K562 (cell line): ENCODE measurements around the gene RPUSD2. TPM values are rescaled to one million over a fixed set of nuclear protein-coding genes. Genes with fewer than 3 reads are reported as not detected.
A peak's percentile ranks its signal among the peaks of the same experiment; 100 is the strongest.

Experiments used
- CSDE1 ChIP-seq, 2 experiments: fragments of 450-650 bp; IDR thresholded peaks; 2 replicates each; pipeline ENCODE4 v1.6.1; 2016; ENCODE audit warnings: mild to moderate bottlenecking in 1 of 2
- ESRRA ChIP-seq: fragments of 450-650 bp; IDR thresholded peaks from 2 replicates; pipeline ENCODE4 v1.6.1; 2014; ENCODE audit warnings: low read depth, mild to moderate bottlenecking, moderate library complexity, borderline replicate concordance
- FOXA1 ChIP-seq: fragments of 450-650 bp; IDR thresholded peaks from 2 replicates; pipeline ENCODE4 v1.6.1; 2016; ENCODE audit warnings: mild to moderate bottlenecking, borderline replicate concordance
- ILF3 ChIP-seq: fragments of 450-650 bp; IDR thresholded peaks from 2 replicates; pipeline ENCODE4 v1.6.1; 2018; ENCODE audit warnings: antibody characterized with exemption, mild to moderate bottlenecking, moderate library complexity, borderline replicate concordance
- KAT2B ChIP-seq: IDR thresholded peaks from one replicate; pipeline ENCODE4 v1.6.1; 2012; ENCODE audit warnings: low read depth, mild to moderate bottlenecking, control low read depth, inconsistent platforms, low read length, moderate library complexity
- KAT7 ChIP-seq: sonication (generic); formaldehyde crosslinking; IDR thresholded peaks from 2 replicates; pipeline ENCODE4 v1.8.0; 2022; ENCODE audit warnings: missing genetic modification reagents, mild to moderate bottlenecking, borderline replicate concordance
- RBM39 ChIP-seq: fragments of 200-400 bp; formaldehyde crosslinking; optimal IDR thresholded peaks from 2 replicates; pipeline ENCODE3; 2018; ENCODE audit warnings: low read depth, low read length
- SIN3B ChIP-seq: fragments of 450-650 bp; IDR thresholded peaks from 2 replicates; pipeline ENCODE4 v1.6.1; 2017; ENCODE audit warnings: low read depth, mild to moderate bottlenecking, moderate library complexity
- SMARCC2 ChIP-seq: fragments of 450-650 bp; IDR thresholded peaks from 2 replicates; pipeline ENCODE4 v1.6.1; 2017; ENCODE audit warnings: antibody characterized with exemption, moderate library complexity, mild to moderate bottlenecking, low read depth
- SREBF1 ChIP-seq: fragments of 150-350 bp; IDR thresholded peaks from 2 replicates; pipeline ENCODE4 v1.6.1; 2014; ENCODE audit warnings: antibody characterized with exemption, low read depth, low read length, borderline replicate concordance
- TOE1 ChIP-seq, 2 experiments: fragments of 450-650 bp in 1 of 2; sonication (generic) in 1 of 2; formaldehyde crosslinking in 1 of 2; IDR thresholded peaks; 2 replicates each; pipeline versions ENCODE4 v1.7.1 to v1.8.0; 2016 to 2022; ENCODE audit warnings: borderline replicate concordance in 2 of 2, mild to moderate bottlenecking in 2 of 2, antibody characterized with exemption in 1 of 2, inconsistent platforms in 1 of 2, low read depth in 1 of 2, missing genetic modification reagents in 1 of 2, moderate library complexity in 1 of 2
- ZNF75A ChIP-seq: fragments of 450-650 bp; formaldehyde crosslinking; IDR thresholded peaks from 2 replicates; pipeline ENCODE4 v1.4.0; 2020; ENCODE audit warnings: mild to moderate bottlenecking
- polyA plus RNA-seq, 8 experiments: library from polyadenylated mRNA; depleted of rRNA in 4 of 8; stranded (reverse) in 5 of 8; unstranded in 3 of 8; fragments of >200 nt; fragmentation: Nextera tagmentation in 2 of 8; fragmentation: Illumina TruSeq in 1 of 8; extraction: Ambion mirVana in 2 of 8; extraction: Trizol in 1 of 8; gene quantifications; 2 replicates each; pipeline versions ENCODE4 v1.2.1 to v1.2.3, GENCODE V29; 2011 to 2014; ENCODE audit warnings: inconsistent platforms in 1 of 8, missing spikeins in 1 of 8
- total RNA-seq, 7 experiments: library from RNA; depleted of rRNA in 6 of 7; stranded (reverse); fragments of >200 nt in 6 of 7; fragmentation: Illumina TruSeq in 2 of 7; extraction: Trizol in 2 of 7; gene quantifications; 2 replicates each; pipeline versions ENCODE4 v1.2.1 to v1.2.3, GENCODE V29; 2011 to 2021; ENCODE audit warnings: low replicate concordance in 1 of 7
- TF ChIP-seq, protein P1 (sequence below): IDR thresholded peaks from 2 replicates; pipeline ENCODE4 v1.6.1; 2011; ENCODE audit warnings: borderline replicate concordance, low read depth, mild to moderate bottlenecking, moderate library complexity, low read length; ENCODE audit not compliant: insufficient read depth, poor library complexity, severe bottlenecking
- TF ChIP-seq, protein P2 (sequence below), 2 experiments: fragments of 250-450 bp in 1 of 2; fragments of 450-650 bp in 1 of 2; sonication (Bioruptor Pico) in 1 of 2; IDR thresholded peaks; 2 replicates each; pipeline versions ENCODE4 v1.6.1 to v1.8.0; 2016 to 2021; ENCODE audit warnings: mild to moderate bottlenecking in 2 of 2, moderate library complexity in 2 of 2, missing compliant biosample characterization in 1 of 2, missing genetic modification characterization in 1 of 2
- TF ChIP-seq, protein P3 (sequence below): sonication (generic); formaldehyde crosslinking; IDR thresholded peaks from 2 replicates; pipeline ENCODE4 v1.8.0; 2022; ENCODE audit warnings: mild to moderate bottlenecking, missing genetic modification reagents
- TF ChIP-seq, protein P4 (sequence below): fragments of 250-450 bp; sonication (Bioruptor Pico); IDR thresholded peaks from 2 replicates; pipeline ENCODE4 v1.5.0; 2021
- TF ChIP-seq, protein P5 (sequence below): fragments of 450-650 bp; formaldehyde crosslinking; IDR thresholded peaks from 2 replicates; pipeline ENCODE4 v1.4.0; 2020; ENCODE audit warnings: mild to moderate bottlenecking, moderate library complexity
- TF ChIP-seq, protein P6 (sequence below): fragments of 450-650 bp; IDR thresholded peaks from 2 replicates; pipeline ENCODE4 v1.6.1; 2017; ENCODE audit warnings: antibody characterized with exemption

The RPUSD2 gene
- total and polyA plus RNA-seq, 9 of the 15 experiments (the other 6 are each of a cell fraction or from before 2014, with no cell fraction given), result 3.7 to 30.2 (median 14.3) TPM

DNA sequence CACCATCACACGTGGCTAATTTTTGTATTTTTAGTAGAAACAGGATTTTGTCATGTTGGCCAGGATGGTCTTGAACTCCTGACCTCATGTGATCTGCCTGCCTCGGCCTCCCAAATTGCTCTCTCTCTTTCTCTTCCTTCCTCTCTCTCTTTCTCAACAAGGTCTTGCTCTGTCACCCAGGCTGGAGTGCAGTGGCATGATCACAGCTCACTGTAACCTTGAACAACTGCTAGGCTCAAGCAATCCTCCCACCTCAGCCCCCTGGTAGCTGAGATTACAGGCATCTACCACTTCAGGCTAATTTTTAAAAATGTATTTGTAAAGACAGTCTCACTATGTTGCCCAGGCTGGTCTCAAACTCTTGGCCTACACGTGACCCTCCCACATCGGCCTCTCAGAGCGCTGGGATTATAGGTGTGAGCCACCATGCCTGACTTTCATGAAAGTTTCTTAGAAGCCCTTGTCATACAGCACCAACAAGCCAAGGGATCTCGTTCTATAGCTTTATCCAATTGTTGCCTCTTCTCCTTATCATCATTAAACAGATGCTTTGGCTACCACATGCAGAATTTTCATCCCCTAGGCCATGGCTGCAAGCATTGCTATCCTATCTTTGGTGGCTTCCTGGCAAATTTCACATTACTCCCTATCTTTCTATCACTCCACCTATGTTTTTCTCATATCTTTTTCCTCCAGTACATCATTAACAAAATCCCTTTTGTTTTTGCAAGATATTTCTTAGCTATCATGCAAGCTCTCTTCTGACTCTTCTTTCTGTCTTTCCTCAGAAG is 10.0 kb upstream of the RPUSD2 start (continued):
- TF ChIP-seq, protein P1, sequence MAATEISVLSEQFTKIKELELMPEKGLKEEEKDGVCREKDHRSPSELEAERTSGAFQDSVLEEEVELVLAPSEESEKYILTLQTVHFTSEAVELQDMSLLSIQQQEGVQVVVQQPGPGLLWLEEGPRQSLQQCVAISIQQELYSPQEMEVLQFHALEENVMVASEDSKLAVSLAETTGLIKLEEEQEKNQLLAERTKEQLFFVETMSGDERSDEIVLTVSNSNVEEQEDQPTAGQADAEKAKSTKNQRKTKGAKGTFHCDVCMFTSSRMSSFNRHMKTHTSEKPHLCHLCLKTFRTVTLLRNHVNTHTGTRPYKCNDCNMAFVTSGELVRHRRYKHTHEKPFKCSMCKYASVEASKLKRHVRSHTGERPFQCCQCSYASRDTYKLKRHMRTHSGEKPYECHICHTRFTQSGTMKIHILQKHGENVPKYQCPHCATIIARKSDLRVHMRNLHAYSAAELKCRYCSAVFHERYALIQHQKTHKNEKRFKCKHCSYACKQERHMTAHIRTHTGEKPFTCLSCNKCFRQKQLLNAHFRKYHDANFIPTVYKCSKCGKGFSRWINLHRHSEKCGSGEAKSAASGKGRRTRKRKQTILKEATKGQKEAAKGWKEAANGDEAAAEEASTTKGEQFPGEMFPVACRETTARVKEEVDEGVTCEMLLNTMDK, result no peak
- peak; percentile 84 for TF ChIP-seq SMARCC2
- TF ChIP-seq ILF3, result no peak
- TF ChIP-seq SIN3B, result no peak
- no peak for TF ChIP-seq KAT7 (CRISPR knock-in tag)
- TF ChIP-seq CSDE1 (IDR thresholded peaks at IDR 0.05), result no peak
- TF ChIP-seq RBM39, result no peak
- TF ChIP-seq, protein P2, sequence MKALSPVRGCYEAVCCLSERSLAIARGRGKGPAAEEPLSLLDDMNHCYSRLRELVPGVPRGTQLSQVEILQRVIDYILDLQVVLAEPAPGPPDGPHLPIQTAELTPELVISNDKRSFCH (CRISPR knock-in tag; IDR thresholded peaks at IDR 0.05), result no peak
- TF ChIP-seq, protein P2 (tag; IDR thresholded peaks at IDR 0.05), result no peak
- TF ChIP-seq TOE1 (IDR thresholded peaks at IDR 0.05; ENCODE audit: borderline replicate concordance), result peak; percentile 29; the same call in 1 of the 2 replicates
- TF ChIP-seq TOE1 (CRISPR knock-in tag; IDR thresholded peaks at IDR 0.05; ENCODE audit: borderline replicate concordance, low read depth), result no peak
- TF ChIP-seq, protein P3, sequence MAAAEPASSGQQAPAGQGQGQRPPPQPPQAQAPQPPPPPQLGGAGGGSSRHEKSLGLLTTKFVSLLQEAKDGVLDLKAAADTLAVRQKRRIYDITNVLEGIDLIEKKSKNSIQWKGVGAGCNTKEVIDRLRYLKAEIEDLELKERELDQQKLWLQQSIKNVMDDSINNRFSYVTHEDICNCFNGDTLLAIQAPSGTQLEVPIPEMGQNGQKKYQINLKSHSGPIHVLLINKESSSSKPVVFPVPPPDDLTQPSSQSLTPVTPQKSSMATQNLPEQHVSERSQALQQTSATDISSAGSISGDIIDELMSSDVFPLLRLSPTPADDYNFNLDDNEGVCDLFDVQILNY (CRISPR knock-in tag), result no peak
- TF ChIP-seq, protein P4, sequence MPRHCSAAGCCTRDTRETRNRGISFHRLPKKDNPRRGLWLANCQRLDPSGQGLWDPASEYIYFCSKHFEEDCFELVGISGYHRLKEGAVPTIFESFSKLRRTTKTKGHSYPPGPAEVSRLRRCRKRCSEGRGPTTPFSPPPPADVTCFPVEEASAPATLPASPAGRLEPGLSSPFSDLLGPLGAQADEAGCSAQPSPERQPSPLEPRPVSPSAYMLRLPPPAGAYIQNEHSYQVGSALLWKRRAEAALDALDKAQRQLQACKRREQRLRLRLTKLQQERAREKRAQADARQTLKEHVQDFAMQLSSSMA, result no peak
- no peak for TF ChIP-seq FOXA1
- TF ChIP-seq KAT2B, result no peak
- no peak for TF ChIP-seq SREBF1
- TF ChIP-seq ESRRA, result no peak; the same call in 1 of the 2 replicates
- TF ChIP-seq, protein P5, sequence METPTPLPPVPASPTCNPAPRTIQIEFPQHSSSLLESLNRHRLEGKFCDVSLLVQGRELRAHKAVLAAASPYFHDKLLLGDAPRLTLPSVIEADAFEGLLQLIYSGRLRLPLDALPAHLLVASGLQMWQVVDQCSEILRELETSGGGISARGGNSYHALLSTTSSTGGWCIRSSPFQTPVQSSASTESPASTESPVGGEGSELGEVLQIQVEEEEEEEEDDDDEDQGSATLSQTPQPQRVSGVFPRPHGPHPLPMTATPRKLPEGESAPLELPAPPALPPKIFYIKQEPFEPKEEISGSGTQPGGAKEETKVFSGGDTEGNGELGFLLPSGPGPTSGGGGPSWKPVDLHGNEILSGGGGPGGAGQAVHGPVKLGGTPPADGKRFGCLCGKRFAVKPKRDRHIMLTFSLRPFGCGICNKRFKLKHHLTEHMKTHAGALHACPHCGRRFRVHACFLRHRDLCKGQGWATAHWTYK (CRISPR knock-in tag), result no peak
- no peak for TF ChIP-seq ZNF75A (CRISPR knock-in tag)
- TF ChIP-seq, protein P6, sequence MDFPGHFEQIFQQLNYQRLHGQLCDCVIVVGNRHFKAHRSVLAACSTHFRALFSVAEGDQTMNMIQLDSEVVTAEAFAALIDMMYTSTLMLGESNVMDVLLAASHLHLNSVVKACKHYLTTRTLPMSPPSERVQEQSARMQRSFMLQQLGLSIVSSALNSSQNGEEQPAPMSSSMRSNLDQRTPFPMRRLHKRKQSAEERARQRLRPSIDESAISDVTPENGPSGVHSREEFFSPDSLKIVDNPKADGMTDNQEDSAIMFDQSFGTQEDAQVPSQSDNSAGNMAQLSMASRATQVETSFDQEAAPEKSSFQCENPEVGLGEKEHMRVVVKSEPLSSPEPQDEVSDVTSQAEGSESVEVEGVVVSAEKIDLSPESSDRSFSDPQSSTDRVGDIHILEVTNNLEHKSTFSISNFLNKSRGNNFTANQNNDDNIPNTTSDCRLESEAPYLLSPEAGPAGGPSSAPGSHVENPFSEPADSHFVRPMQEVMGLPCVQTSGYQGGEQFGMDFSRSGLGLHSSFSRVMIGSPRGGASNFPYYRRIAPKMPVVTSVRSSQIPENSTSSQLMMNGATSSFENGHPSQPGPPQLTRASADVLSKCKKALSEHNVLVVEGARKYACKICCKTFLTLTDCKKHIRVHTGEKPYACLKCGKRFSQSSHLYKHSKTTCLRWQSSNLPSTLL, result peak; percentile 86; the same call in 1 of the 2 replicates
